HepG2 (cell line): Measurements from ENCODE around the gene ANKRD13D. TPM values are rescaled to one million over a fixed set of nuclear protein-coding genes. Genes with fewer than 3 reads are reported as not detected.
A peak's percentile ranks its signal among the peaks of the same experiment; 100 is the strongest.

Experiments used
- FOSL2 ChIP-seq: sonication (generic); formaldehyde crosslinking; IDR thresholded peaks from 2 replicates; pipeline ENCODE4 v1.4.0; 2020; ENCODE audit warnings: missing genetic modification reagents
- GFI1 ChIP-seq: sonication (generic); formaldehyde crosslinking; IDR thresholded peaks from 2 replicates; pipeline ENCODE4 v1.5.0; 2020; ENCODE audit warnings: missing genetic modification reagents, mild to moderate bottlenecking, borderline replicate concordance
- KDM5A ChIP-seq: fragments of 200-600 bp; sonication (generic); IDR thresholded peaks from 2 replicates; pipeline ENCODE4 v1.7.0; 2018; ENCODE audit warnings: antibody characterized with exemption, mild to moderate bottlenecking, low read length, borderline replicate concordance
- PHF8 ChIP-seq: sonication (generic); formaldehyde crosslinking; IDR thresholded peaks from 2 replicates; pipeline ENCODE4 v1.5.0; 2020; ENCODE audit warnings: missing genetic modification reagents
- POLR2G ChIP-seq: fragments of 200-400 bp; formaldehyde crosslinking; IDR thresholded peaks from 2 replicates; pipeline ENCODE4 v1.6.1; 2018; ENCODE audit warnings: mild to moderate bottlenecking, low read depth, low read length, moderate library complexity
- SMAD9 ChIP-seq: sonication (generic); formaldehyde crosslinking; IDR thresholded peaks from 2 replicates; pipeline ENCODE4 v1.5.1; 2020; ENCODE audit warnings: mild to moderate bottlenecking, missing genetic modification reagents
- STAG1 ChIP-seq: sonication (generic); formaldehyde crosslinking; IDR thresholded peaks from 2 replicates; pipeline ENCODE4 v1.4.0; 2020; ENCODE audit warnings: missing genetic modification reagents
- ZNF24 ChIP-seq: fragments of 450-650 bp; IDR thresholded peaks from 2 replicates; pipeline ENCODE4 v1.6.1; 2017; ENCODE audit warnings: antibody characterized with exemption, mild to moderate bottlenecking
- ZNF468 ChIP-seq: sonication (generic); formaldehyde crosslinking; IDR thresholded peaks from 2 replicates; pipeline ENCODE4 v1.8.0; 2022; ENCODE audit warnings: mild to moderate bottlenecking, moderate library complexity, missing genetic modification reagents
- ZNF501 ChIP-seq: sonication (generic); formaldehyde crosslinking; IDR thresholded peaks from 2 replicates; pipeline ENCODE4 v1.5.1; 2020; ENCODE audit warnings: mild to moderate bottlenecking, moderate library complexity, missing genetic modification reagents
- polyA plus RNA-seq, 8 experiments: library from polyadenylated mRNA; depleted of rRNA in 3 of 8; stranded (reverse) in 7 of 8; unstranded in 1 of 8; fragments of >200 nt; fragmentation: Illumina TruSeq in 4 of 8; extraction: Trizol in 4 of 8; gene quantifications; 2 replicates each; pipeline versions ENCODE4 v1.2.1 to v1.2.3, GENCODE V29; 2011 to 2016; ENCODE audit warnings: low read depth in 4 of 8, missing spikeins in 1 of 8, mixed read lengths in 1 of 8; ENCODE audit not compliant: insufficient read depth in 1 of 8
- total RNA-seq, 5 experiments: library from RNA; depleted of rRNA; stranded (reverse); fragments of >200 nt; fragmentation: Illumina TruSeq; extraction: Trizol; gene quantifications; 2 replicates each; pipeline ENCODE4 v1.2.3, GENCODE V29; 2016; ENCODE audit warnings: low read depth in 1 of 5
- TF ChIP-seq, protein P1 (sequence below): sonication (generic); formaldehyde crosslinking; IDR thresholded peaks from 2 replicates; pipeline ENCODE4 v1.5.0; 2020; ENCODE audit warnings: mild to moderate bottlenecking, missing genetic modification reagents
- TF ChIP-seq, protein P2 (sequence below): IDR thresholded peaks from 2 replicates; pipeline ENCODE4 v1.6.1; 2016; ENCODE audit warnings: mild to moderate bottlenecking, missing biosample characterization, missing genetic modification reagents
- TF ChIP-seq, protein P3 (sequence below): sonication (generic); formaldehyde crosslinking; IDR thresholded peaks from 2 replicates; pipeline ENCODE4; 2020; ENCODE audit warnings: missing genetic modification reagents, mild to moderate bottlenecking, borderline replicate concordance
- TF ChIP-seq, protein P4 (sequence below): sonication (generic); formaldehyde crosslinking; IDR thresholded peaks from 2 replicates; pipeline ENCODE4 v1.5.1; 2020; ENCODE audit warnings: mild to moderate bottlenecking, missing genetic modification reagents, moderate library complexity
- TF ChIP-seq, protein P5 (sequence below): sonication (generic); formaldehyde crosslinking; conservative IDR thresholded peaks from 2 replicates; pipeline ENCODE4 v1.4.0; 2020; ENCODE audit warnings: missing genetic modification reagents

ANKRD13D gene
- total and polyA plus RNA-seq, 2 of the 13 experiments (the other 11 are each of a cell fraction or from before 2014, with no cell fraction given): 18.6 to 27.3 TPM

DNA sequence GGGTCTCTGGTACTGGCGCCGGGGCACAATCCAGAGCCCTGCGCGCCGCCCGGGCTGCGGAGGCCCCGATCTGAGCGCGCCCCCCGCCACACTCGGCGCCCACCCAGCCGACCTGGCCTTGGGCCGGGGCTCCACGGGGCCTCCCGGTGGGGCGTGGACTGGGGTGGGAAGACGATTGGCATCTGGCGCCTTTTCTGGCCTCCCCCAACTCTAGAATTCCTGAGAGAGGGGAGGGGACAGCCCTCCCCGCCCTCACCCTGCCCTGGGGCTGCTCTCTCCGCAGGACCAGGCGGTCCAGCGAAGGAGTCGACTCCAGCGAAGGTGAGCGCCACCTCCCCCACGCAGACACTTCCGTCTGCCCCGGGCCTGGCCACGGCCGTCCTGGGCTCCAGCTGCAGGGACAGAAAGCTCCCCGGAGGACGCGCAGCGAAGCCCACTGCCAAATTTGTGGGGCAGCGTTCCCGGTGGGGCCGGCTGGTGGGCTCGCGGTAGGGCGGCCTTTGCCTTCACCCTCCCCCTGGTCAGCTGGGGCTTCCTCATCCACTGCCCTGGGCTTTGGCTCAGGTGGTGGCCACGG, 14.8 kb downstream of the ANKRD13D start (continued):
- TF ChIP-seq, protein P1, sequence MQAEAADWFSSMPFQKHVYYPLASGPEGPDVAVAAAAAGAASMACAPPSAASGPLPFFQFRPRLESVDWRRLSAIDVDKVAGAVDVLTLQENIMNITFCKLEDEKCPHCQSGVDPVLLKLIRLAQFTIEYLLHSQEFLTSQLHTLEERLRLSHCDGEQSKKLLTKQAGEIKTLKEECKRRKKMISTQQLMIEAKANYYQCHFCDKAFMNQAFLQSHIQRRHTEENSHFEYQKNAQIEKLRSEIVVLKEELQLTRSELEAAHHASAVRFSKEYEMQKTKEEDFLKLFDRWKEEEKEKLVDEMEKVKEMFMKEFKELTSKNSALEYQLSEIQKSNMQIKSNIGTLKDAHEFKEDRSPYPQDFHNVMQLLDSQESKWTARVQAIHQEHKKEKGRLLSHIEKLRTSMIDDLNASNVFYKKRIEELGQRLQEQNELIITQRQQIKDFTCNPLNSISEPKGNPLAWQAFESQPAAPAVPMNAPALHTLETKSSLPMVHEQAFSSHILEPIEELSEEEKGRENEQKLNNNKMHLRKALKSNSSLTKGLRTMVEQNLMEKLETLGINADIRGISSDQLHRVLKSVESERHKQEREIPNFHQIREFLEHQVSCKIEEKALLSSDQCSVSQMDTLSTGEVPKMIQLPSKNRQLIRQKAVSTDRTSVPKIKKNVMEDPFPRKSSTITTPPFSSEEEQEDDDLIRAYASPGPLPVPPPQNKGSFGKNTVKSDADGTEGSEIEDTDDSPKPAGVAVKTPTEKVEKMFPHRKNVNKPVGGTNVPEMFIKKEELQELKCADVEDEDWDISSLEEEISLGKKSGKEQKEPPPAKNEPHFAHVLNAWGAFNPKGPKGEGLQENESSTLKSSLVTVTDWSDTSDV (CRISPR knock-in tag): no peak
- TF ChIP-seq, protein P2, sequence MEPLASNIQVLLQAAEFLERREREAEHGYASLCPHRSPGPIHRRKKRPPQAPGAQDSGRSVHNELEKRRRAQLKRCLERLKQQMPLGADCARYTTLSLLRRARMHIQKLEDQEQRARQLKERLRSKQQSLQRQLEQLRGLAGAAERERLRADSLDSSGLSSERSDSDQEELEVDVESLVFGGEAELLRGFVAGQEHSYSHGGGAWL (CRISPR knock-in tag): no peak
- TF ChIP-seq, protein P3, sequence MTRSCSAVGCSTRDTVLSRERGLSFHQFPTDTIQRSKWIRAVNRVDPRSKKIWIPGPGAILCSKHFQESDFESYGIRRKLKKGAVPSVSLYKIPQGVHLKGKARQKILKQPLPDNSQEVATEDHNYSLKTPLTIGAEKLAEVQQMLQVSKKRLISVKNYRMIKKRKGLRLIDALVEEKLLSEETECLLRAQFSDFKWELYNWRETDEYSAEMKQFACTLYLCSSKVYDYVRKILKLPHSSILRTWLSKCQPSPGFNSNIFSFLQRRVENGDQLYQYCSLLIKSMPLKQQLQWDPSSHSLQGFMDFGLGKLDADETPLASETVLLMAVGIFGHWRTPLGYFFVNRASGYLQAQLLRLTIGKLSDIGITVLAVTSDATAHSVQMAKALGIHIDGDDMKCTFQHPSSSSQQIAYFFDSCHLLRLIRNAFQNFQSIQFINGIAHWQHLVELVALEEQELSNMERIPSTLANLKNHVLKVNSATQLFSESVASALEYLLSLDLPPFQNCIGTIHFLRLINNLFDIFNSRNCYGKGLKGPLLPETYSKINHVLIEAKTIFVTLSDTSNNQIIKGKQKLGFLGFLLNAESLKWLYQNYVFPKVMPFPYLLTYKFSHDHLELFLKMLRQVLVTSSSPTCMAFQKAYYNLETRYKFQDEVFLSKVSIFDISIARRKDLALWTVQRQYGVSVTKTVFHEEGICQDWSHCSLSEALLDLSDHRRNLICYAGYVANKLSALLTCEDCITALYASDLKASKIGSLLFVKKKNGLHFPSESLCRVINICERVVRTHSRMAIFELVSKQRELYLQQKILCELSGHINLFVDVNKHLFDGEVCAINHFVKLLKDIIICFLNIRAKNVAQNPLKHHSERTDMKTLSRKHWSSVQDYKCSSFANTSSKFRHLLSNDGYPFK (CRISPR knock-in tag): peak; percentile 12; the same call in 1 of the 2 replicates
- TF ChIP-seq ZNF24 (no peak), ZNF468 (CRISPR knock-in tag) (0 out of 2 replicates have a peak, but pooled peaks have one; percentile 12), STAG1 (CRISPR knock-in tag) (no peak), GFI1 (CRISPR knock-in tag) (no peak; the same call in 1 of the 2 replicates), SMAD9 (CRISPR knock-in tag) (no peak), PHF8 (CRISPR knock-in tag) (peak; percentile 3; the same call in 1 of the 2 replicates), KDM5A (no peak), POLR2G (no peak), FOSL2 (CRISPR knock-in tag) (no peak), ZNF501 (peak; percentile 20; the same call in 1 of the 2 replicates)
- TF ChIP-seq, protein P4, sequence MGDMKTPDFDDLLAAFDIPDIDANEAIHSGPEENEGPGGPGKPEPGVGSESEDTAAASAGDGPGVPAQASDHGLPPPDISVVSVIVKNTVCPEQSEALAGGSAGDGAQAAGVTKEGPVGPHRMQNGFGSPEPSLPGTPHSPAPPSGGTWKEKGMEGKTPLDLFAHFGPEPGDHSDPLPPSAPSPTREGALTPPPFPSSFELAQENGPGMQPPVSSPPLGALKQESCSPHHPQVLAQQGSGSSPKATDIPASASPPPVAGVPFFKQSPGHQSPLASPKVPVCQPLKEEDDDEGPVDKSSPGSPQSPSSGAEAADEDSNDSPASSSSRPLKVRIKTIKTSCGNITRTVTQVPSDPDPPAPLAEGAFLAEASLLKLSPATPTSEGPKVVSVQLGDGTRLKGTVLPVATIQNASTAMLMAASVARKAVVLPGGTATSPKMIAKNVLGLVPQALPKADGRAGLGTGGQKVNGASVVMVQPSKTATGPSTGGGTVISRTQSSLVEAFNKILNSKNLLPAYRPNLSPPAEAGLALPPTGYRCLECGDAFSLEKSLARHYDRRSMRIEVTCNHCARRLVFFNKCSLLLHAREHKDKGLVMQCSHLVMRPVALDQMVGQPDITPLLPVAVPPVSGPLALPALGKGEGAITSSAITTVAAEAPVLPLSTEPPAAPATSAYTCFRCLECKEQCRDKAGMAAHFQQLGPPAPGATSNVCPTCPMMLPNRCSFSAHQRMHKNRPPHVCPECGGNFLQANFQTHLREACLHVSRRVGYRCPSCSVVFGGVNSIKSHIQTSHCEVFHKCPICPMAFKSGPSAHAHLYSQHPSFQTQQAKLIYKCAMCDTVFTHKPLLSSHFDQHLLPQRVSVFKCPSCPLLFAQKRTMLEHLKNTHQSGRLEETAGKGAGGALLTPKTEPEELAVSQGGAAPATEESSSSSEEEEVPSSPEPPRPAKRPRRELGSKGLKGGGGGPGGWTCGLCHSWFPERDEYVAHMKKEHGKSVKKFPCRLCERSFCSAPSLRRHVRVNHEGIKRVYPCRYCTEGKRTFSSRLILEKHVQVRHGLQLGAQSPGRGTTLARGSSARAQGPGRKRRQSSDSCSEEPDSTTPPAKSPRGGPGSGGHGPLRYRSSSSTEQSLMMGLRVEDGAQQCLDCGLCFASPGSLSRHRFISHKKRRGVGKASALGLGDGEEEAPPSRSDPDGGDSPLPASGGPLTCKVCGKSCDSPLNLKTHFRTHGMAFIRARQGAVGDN (CRISPR knock-in tag): peak; percentile 49
- TF ChIP-seq, protein P5, sequence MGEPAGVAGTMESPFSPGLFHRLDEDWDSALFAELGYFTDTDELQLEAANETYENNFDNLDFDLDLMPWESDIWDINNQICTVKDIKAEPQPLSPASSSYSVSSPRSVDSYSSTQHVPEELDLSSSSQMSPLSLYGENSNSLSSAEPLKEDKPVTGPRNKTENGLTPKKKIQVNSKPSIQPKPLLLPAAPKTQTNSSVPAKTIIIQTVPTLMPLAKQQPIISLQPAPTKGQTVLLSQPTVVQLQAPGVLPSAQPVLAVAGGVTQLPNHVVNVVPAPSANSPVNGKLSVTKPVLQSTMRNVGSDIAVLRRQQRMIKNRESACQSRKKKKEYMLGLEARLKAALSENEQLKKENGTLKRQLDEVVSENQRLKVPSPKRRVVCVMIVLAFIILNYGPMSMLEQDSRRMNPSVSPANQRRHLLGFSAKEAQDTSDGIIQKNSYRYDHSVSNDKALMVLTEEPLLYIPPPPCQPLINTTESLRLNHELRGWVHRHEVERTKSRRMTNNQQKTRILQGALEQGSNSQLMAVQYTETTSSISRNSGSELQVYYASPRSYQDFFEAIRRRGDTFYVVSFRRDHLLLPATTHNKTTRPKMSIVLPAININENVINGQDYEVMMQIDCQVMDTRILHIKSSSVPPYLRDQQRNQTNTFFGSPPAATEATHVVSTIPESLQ (CRISPR knock-in tag): no peak
